ENCODE data around the gene HOXC12. TPM values are rescaled to one million over a fixed set of nuclear protein-coding genes. Genes with fewer than 3 reads are reported as not detected.

Gene HOXC12
- total RNA-seq, 1 experiment from 2014 or later, result 5.1 TPM

- peak overlapping the region; percentile 98 for H3K27ac ChIP-seq (ENCODE audit: low read length)
- peak overlapping the region; percentile 26 to 53 for H3K4me3 ChIP-seq (ENCODE audit: low read depth in 2 of 2, low read length in 2 of 2)
- no TSS peak for BruUV-seq (replicated peaks)
- POLR2A ChIA-PET, result interaction anchor here (1.6 kb wide), 1 partner anchor 20 kb away, joined by 5 read pairs; the partner anchor contains the start of gene HOXC11
- in situ Hi-C loops (cut with HindIII; ENCODE audit: low pct_unique_long_range_greater_than_20kb, low sequenced_read_pairs) (no loop called here), intact Hi-C loops (cut with micrococcal nuclease; ENCODE audit: unreplicated experiment) (no loop called here)
- H3K9me3 ChIP-seq (ENCODE audit: control insufficient read depth, insufficient read depth, low read depth, low read length), result no peaks in the 10 kb centered on the region
- H3K27me3 ChIP-seq (ENCODE audit: control insufficient read depth, insufficient read depth, low read length), result no peaks in the 10 kb centered on the region
- ATAC-seq, result peak; percentile 64
- H3K4me1 ChIP-seq (ENCODE audit: control insufficient read depth, insufficient read depth, low read length), result peaks cover 85% of the 10 kb centered on the region
- no peaks in the 10 kb centered on the region for H3K36me3 ChIP-seq (ENCODE audit: control insufficient read depth, insufficient read depth, low read length)
- no peak for DNase-seq (ENCODE audit: low read depth, low spot score)
- TF ChIP-seq POLR2AphosphoS5 (IDR thresholded peaks at IDR 0.05; ENCODE audit: low read depth, low read length), result peak; percentile 44; the same call in 1 of the 2 replicates
- 0 out of 2 replicates have a peak, but pooled peaks have one; percentile 62 for TF ChIP-seq TCF7L2 (IDR thresholded peaks at IDR 0.05; ENCODE audit: low read depth, low read length)
- TF ChIP-seq, protein P1, sequence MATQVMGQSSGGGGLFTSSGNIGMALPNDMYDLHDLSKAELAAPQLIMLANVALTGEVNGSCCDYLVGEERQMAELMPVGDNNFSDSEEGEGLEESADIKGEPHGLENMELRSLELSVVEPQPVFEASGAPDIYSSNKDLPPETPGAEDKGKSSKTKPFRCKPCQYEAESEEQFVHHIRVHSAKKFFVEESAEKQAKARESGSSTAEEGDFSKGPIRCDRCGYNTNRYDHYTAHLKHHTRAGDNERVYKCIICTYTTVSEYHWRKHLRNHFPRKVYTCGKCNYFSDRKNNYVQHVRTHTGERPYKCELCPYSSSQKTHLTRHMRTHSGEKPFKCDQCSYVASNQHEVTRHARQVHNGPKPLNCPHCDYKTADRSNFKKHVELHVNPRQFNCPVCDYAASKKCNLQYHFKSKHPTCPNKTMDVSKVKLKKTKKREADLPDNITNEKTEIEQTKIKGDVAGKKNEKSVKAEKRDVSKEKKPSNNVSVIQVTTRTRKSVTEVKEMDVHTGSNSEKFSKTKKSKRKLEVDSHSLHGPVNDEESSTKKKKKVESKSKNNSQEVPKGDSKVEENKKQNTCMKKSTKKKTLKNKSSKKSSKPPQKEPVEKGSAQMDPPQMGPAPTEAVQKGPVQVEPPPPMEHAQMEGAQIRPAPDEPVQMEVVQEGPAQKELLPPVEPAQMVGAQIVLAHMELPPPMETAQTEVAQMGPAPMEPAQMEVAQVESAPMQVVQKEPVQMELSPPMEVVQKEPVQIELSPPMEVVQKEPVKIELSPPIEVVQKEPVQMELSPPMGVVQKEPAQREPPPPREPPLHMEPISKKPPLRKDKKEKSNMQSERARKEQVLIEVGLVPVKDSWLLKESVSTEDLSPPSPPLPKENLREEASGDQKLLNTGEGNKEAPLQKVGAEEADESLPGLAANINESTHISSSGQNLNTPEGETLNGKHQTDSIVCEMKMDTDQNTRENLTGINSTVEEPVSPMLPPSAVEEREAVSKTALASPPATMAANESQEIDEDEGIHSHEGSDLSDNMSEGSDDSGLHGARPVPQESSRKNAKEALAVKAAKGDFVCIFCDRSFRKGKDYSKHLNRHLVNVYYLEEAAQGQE (IDR thresholded peaks at IDR 0.05; ENCODE audit: insufficient read depth in 1 of 2, low read depth in 2 of 2, low read length in 1 of 2), result no peak
- CTCF ChIA-PET, result interaction anchor here (0.6 to 1.0 kb wide), 3 partner anchors 207 to 415 kb away, joined by 3 to 4 read pairs (median 3); no protein-coding TSS in a partner anchor
Measured at GRCh38 chr12:53952871-53953734, 1.6 kb upstream of the HOXC12 start.

DNA sequence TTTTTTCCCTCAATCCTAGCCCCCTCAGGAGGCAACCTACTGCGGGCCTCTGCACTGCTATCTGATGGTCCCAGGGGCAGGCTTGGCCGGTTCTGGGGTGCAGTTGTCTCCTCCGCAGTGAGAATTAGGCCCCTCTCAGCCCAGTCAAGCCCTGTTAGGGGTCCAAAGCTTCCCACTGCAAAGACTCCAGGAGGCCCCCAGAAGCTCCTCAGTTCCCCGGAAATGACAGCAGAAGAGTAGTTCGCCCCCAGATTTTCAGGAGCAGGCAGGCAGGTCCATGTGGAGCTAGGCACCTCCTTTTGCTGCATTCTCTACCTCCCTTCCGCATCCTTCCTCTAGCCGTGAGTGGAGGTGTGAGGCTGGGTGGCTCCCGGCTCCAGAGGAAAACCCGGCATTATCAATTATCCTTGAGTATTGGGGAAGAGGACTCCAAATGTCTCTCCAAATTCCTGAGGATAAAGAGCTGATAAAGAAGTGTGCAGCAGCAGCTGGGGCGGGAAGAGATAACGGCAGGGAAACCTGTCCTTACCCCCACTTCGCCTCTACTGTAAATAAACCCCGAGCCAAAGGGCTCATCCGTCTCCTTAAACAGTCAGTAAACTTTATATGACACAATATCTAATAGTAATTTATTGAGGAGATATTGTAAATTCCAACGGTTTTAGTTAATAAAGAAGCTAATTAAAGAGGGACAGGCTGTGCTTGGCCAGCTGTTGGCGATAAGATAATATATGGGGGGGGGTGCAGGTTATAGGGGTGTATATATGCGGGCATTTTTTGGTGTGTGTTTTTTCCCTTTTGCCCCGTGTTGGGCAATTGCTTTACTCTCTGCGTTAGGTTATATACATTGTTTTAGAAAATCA lies 641 bp upstream of the HOXC12 start:
- H3K9me3 ChIP-seq (ENCODE audit: control insufficient read depth, insufficient read depth, low read depth, low read length), result no peaks in the 10 kb centered on the region
- DNase-seq (ENCODE audit: low read depth, low spot score) (no peak), ATAC-seq (no peak)
- peaks cover 81% of the 10 kb centered on the region for H3K4me1 ChIP-seq (ENCODE audit: control insufficient read depth, insufficient read depth, low read length)
- POLR2A ChIA-PET, result interaction anchor here (0.6 to 1.6 kb wide), 2 partner anchors 10 to 19 kb away, joined by 3 to 5 read pairs; partner anchors contain the start of gene HOXC11
- no peaks in the 10 kb centered on the region for H3K36me3 ChIP-seq (ENCODE audit: control insufficient read depth, insufficient read depth, low read length)
- TF ChIP-seq, protein P2, sequence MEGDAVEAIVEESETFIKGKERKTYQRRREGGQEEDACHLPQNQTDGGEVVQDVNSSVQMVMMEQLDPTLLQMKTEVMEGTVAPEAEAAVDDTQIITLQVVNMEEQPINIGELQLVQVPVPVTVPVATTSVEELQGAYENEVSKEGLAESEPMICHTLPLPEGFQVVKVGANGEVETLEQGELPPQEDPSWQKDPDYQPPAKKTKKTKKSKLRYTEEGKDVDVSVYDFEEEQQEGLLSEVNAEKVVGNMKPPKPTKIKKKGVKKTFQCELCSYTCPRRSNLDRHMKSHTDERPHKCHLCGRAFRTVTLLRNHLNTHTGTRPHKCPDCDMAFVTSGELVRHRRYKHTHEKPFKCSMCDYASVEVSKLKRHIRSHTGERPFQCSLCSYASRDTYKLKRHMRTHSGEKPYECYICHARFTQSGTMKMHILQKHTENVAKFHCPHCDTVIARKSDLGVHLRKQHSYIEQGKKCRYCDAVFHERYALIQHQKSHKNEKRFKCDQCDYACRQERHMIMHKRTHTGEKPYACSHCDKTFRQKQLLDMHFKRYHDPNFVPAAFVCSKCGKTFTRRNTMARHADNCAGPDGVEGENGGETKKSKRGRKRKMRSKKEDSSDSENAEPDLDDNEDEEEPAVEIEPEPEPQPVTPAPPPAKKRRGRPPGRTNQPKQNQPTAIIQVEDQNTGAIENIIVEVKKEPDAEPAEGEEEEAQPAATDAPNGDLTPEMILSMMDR (IDR thresholded peaks at IDR 0.05), result no peak
- TF ChIP-seq, protein P1 (IDR thresholded peaks at IDR 0.05; ENCODE audit: insufficient read depth in 1 of 2, low read depth in 2 of 2, low read length in 1 of 2), result no peak
- TF ChIP-seq TCF7L2 (IDR thresholded peaks at IDR 0.05; ENCODE audit: low read depth, low read length) (no peak), SIN3A (IDR thresholded peaks at IDR 0.05; ENCODE audit: borderline replicate concordance, insufficient read depth, low read depth, low read length) (no peak), POLR2AphosphoS5 (IDR thresholded peaks at IDR 0.05; ENCODE audit: low read depth, low read length) (no peak)
- CTCF ChIA-PET, result interaction anchor here (1.0 kb wide), 1 partner anchor 208 kb away, joined by 3 read pairs; no protein-coding TSS in a partner anchor
- peak overlapping the region; percentile 98 for H3K27ac ChIP-seq (ENCODE audit: low read length)
- H3K4me3 ChIP-seq (ENCODE audit: low read depth in 2 of 2, low read length in 2 of 2), result peak overlapping the region in 1 of 2 experiments; percentile 26; a peak in 2 of 4 replicates
- no TSS peak for BruUV-seq (replicated peaks)
- no peaks in the 10 kb centered on the region for H3K27me3 ChIP-seq (ENCODE audit: control insufficient read depth, insufficient read depth, low read length)
- intact Hi-C loops (cut with micrococcal nuclease; ENCODE audit: unreplicated experiment) (no loop called here), in situ Hi-C loops (cut with HindIII; ENCODE audit: low pct_unique_long_range_greater_than_20kb, low sequenced_read_pairs) (no loop called here)

Measured in Panc1 (cell line).